GM12878 (cell line): Measurements from ENCODE around the gene TLCD5.

Source experiments
- EGR1 ChIP-seq, 2 experiments: IDR thresholded peaks; 1 replicate in 1 of 2; 2 replicates in 1 of 2; pipeline ENCODE4 v1.6.1; 2011 to 2012; ENCODE audit warnings: low read depth in 2 of 2, low read length in 2 of 2, borderline replicate concordance in 1 of 2, mild to moderate bottlenecking in 1 of 2, moderate library complexity in 1 of 2
- KDM1A ChIP-seq: fragments of 200-600 bp; sonication (generic); IDR thresholded peaks from 2 replicates; pipeline ENCODE4 v1.6.1; 2016; ENCODE audit warnings: borderline replicate concordance
- POLR2A ChIP-seq: IDR thresholded peaks from 2 replicates; pipeline ENCODE4 v1.6.1; 2011; ENCODE audit warnings: low read depth, mild to moderate bottlenecking, low read length
- YY1 ChIP-seq: IDR thresholded peaks from 2 replicates; pipeline ENCODE4 v1.6.1; 2011; ENCODE audit warnings: low read depth, mild to moderate bottlenecking, low read length
- TF ChIP-seq, protein P1 (sequence below): IDR thresholded peaks from 2 replicates; pipeline ENCODE4 v1.6.1; 2012; ENCODE audit warnings: mild to moderate bottlenecking, low read depth, low read length
- TF ChIP-seq, protein P2 (sequence below), 3 experiments: IDR thresholded peaks in 2 of 3; conservative IDR thresholded peaks in 1 of 3; 2 replicates each; pipeline ENCODE4 v1.5.1; 2011; ENCODE audit warnings: low read depth in 3 of 3, low read length in 3 of 3, mild to moderate bottlenecking in 3 of 3, control low read depth in 2 of 3, moderate library complexity in 2 of 3, inconsistent platforms in 1 of 3, mixed read lengths in 1 of 3; ENCODE audit not compliant: control insufficient read depth in 2 of 3, insufficient read depth in 1 of 3; ENCODE audit errors: extremely low read depth in 1 of 3
- TF ChIP-seq, protein P3 (sequence below): fragments of 450-650 bp; IDR thresholded peaks from 2 replicates; pipeline ENCODE4 v1.6.1; 2017; ENCODE audit warnings: antibody characterized with exemption, mild to moderate bottlenecking, moderate library complexity
- TF ChIP-seq, protein P4 (sequence below): fragments of 450-650 bp; formaldehyde crosslinking; IDR thresholded peaks from 2 replicates; pipeline ENCODE4 v1.4.0; 2022; ENCODE audit warnings: mild to moderate bottlenecking, moderate library complexity

DNA sequence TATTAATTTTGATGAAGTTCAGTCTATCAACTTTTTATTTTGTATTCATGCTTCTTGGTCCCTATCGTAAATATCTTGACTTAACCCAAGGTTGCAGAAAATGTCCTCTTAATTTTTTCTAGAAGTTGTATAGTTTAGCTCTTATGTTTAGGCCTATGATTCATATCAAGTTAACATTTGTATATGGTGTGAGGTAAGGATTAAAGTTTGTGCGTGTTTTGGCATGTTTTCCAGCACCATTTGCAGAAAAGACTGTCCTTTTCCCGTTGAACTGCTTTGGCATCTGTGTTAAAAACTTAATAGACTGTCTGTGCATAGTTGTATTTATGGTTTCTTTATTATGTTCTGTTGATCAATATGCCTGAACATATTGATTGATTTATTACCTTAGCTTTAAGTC is 53.4 kb downstream of the TLCD5 start:
- no peak for TF ChIP-seq KDM1A
- TF ChIP-seq, protein P1, sequence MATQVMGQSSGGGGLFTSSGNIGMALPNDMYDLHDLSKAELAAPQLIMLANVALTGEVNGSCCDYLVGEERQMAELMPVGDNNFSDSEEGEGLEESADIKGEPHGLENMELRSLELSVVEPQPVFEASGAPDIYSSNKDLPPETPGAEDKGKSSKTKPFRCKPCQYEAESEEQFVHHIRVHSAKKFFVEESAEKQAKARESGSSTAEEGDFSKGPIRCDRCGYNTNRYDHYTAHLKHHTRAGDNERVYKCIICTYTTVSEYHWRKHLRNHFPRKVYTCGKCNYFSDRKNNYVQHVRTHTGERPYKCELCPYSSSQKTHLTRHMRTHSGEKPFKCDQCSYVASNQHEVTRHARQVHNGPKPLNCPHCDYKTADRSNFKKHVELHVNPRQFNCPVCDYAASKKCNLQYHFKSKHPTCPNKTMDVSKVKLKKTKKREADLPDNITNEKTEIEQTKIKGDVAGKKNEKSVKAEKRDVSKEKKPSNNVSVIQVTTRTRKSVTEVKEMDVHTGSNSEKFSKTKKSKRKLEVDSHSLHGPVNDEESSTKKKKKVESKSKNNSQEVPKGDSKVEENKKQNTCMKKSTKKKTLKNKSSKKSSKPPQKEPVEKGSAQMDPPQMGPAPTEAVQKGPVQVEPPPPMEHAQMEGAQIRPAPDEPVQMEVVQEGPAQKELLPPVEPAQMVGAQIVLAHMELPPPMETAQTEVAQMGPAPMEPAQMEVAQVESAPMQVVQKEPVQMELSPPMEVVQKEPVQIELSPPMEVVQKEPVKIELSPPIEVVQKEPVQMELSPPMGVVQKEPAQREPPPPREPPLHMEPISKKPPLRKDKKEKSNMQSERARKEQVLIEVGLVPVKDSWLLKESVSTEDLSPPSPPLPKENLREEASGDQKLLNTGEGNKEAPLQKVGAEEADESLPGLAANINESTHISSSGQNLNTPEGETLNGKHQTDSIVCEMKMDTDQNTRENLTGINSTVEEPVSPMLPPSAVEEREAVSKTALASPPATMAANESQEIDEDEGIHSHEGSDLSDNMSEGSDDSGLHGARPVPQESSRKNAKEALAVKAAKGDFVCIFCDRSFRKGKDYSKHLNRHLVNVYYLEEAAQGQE: no peak
- TF ChIP-seq, protein P2, sequence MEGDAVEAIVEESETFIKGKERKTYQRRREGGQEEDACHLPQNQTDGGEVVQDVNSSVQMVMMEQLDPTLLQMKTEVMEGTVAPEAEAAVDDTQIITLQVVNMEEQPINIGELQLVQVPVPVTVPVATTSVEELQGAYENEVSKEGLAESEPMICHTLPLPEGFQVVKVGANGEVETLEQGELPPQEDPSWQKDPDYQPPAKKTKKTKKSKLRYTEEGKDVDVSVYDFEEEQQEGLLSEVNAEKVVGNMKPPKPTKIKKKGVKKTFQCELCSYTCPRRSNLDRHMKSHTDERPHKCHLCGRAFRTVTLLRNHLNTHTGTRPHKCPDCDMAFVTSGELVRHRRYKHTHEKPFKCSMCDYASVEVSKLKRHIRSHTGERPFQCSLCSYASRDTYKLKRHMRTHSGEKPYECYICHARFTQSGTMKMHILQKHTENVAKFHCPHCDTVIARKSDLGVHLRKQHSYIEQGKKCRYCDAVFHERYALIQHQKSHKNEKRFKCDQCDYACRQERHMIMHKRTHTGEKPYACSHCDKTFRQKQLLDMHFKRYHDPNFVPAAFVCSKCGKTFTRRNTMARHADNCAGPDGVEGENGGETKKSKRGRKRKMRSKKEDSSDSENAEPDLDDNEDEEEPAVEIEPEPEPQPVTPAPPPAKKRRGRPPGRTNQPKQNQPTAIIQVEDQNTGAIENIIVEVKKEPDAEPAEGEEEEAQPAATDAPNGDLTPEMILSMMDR (IDR thresholded peaks at IDR 0.05 in 2 of 3, conservative IDR thresholded peaks at IDR 0.05 in 1 of 3; ENCODE audit: control insufficient read depth in 2 of 3, extremely low read depth in 1 of 3, insufficient read depth in 1 of 3, low read depth in 3 of 3, low read length in 3 of 3): no peak
- TF ChIP-seq, protein P3, sequence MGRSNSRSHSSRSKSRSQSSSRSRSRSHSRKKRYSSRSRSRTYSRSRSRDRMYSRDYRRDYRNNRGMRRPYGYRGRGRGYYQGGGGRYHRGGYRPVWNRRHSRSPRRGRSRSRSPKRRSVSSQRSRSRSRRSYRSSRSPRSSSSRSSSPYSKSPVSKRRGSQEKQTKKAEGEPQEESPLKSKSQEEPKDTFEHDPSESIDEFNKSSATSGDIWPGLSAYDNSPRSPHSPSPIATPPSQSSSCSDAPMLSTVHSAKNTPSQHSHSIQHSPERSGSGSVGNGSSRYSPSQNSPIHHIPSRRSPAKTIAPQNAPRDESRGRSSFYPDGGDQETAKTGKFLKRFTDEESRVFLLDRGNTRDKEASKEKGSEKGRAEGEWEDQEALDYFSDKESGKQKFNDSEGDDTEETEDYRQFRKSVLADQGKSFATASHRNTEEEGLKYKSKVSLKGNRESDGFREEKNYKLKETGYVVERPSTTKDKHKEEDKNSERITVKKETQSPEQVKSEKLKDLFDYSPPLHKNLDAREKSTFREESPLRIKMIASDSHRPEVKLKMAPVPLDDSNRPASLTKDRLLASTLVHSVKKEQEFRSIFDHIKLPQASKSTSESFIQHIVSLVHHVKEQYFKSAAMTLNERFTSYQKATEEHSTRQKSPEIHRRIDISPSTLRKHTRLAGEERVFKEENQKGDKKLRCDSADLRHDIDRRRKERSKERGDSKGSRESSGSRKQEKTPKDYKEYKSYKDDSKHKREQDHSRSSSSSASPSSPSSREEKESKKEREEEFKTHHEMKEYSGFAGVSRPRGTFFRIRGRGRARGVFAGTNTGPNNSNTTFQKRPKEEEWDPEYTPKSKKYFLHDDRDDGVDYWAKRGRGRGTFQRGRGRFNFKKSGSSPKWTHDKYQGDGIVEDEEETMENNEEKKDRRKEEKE: no peak
- no peak for TF ChIP-seq YY1
- no peak for TF ChIP-seq EGR1 (IDR thresholded peaks at IDR 0.05; ENCODE audit: borderline replicate concordance in 1 of 2, low read depth in 2 of 2, low read length in 2 of 2)
- TF ChIP-seq POLR2A: no peak
- TF ChIP-seq, protein P4, sequence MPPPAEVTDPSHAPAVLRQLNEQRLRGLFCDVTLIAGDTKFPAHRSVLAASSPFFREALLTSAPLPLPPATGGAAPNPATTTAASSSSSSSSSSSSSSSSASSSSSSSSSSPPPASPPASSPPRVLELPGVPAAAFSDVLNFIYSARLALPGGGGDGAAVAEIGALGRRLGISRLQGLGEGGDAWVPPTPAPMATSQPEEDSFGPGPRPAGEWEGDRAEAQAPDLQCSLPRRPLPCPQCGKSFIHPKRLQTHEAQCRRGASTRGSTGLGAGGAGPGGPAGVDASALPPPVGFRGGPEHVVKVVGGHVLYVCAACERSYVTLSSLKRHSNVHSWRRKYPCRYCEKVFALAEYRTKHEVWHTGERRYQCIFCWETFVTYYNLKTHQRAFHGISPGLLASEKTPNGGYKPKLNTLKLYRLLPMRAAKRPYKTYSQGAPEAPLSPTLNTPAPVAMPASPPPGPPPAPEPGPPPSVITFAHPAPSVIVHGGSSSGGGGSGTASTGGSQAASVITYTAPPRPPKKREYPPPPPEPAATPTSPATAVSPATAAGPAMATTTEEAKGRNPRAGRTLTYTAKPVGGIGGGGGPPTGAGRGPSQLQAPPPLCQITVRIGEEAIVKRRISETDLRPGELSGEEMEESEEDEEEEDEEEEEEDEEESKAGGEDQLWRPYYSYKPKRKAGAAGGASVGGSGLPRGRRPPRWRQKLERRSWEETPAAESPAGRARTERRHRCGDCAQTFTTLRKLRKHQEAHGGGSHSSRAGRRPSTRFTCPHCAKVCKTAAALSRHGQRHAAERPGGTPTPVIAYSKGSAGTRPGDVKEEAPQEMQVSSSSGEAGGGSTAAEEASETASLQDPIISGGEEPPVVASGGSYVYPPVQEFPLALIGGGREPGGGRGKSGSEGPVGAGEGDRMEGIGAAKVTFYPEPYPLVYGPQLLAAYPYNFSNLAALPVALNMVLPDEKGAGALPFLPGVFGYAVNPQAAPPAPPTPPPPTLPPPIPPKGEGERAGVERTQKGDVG (CRISPR knock-in tag): no peak
